DND-41 (cell line): ENCODE results near the gene PALD1.

Source experiments
- ATAC-seq: fragments of 200-7000 bp; cut with Tn5 transposase; 3 replicates; pipeline ENCODE4 v1.9.1; 2021; ENCODE audit warnings: low read depth; ENCODE audit not compliant: insufficient read depth
- DNase-seq: peaks from one replicate; pipeline ENCODE4 v3.0.0-alpha.2; 2020
- H2AFZ ChIP-seq: 2 replicates; pipeline ENCODE4 v1.6.0; 2012; ENCODE audit warnings: low read depth, low read length
- H3K27ac ChIP-seq: 2 replicates; pipeline ENCODE4 v1.5.1; 2012; ENCODE audit warnings: low read length, inconsistent platforms
- H3K27me3 ChIP-seq: fragments of 200-600 bp; sonication (generic); 2 replicates; pipeline ENCODE4 v1.6.0; 2012; ENCODE audit warnings: low read length, mild to moderate bottlenecking, inconsistent platforms; ENCODE audit not compliant: insufficient read depth, poor library complexity
- H3K36me3 ChIP-seq: 2 replicates; pipeline ENCODE4 v1.5.1; 2012; ENCODE audit warnings: low read length, inconsistent platforms; ENCODE audit not compliant: insufficient read depth
- H3K4me1 ChIP-seq: 2 replicates; pipeline ENCODE4 v1.5.1; 2012; ENCODE audit warnings: mild to moderate bottlenecking, low read length; ENCODE audit not compliant: insufficient read depth
- H3K4me2 ChIP-seq: 2 replicates; pipeline ENCODE4 v1.6.0; 2012; ENCODE audit warnings: mild to moderate bottlenecking, moderate library complexity, low read length, inconsistent platforms; ENCODE audit not compliant: insufficient read depth
- H3K4me3 ChIP-seq, 2 experiments: fragments of 200-600 bp in 1 of 2; shearing (Covaris generic) in 1 of 2; 2 replicates each; pipeline ENCODE4 v1.5.1; 2012 to 2016; ENCODE audit warnings: inconsistent platforms in 2 of 2, low read length in 2 of 2, mild to moderate bottlenecking in 2 of 2, low read depth in 1 of 2, moderate library complexity in 1 of 2
- H3K79me2 ChIP-seq: 2 replicates; pipeline ENCODE4 v1.6.0; 2012; ENCODE audit warnings: low read length, inconsistent platforms; ENCODE audit not compliant: insufficient read depth
- H3K9ac ChIP-seq: 2 replicates; pipeline ENCODE4 v1.6.0; 2012; ENCODE audit warnings: low read depth, mild to moderate bottlenecking, inconsistent platforms, low read length, moderate library complexity
- H3K9me3 ChIP-seq: 2 replicates; pipeline ENCODE4 v1.5.1; 2012; ENCODE audit warnings: low read length, moderate library complexity, mild to moderate bottlenecking, inconsistent platforms; ENCODE audit not compliant: insufficient read depth, severe bottlenecking
- H4K20me1 ChIP-seq: 2 replicates; pipeline ENCODE4 v1.6.0; 2012; ENCODE audit warnings: low read length; ENCODE audit not compliant: insufficient read depth
- EZH2 ChIP-seq: IDR thresholded peaks from 3 replicates; pipeline ENCODE4 v1.6.1; 2012; ENCODE audit warnings: borderline replicate concordance, low read depth, mild to moderate bottlenecking, moderate library complexity, low read length, inconsistent platforms; ENCODE audit not compliant: severe bottlenecking
- TF ChIP-seq, protein P1 (sequence below): IDR thresholded peaks from 2 replicates; pipeline ENCODE4 v1.5.1; 2012; ENCODE audit warnings: borderline replicate concordance, low read length, moderate library complexity, mild to moderate bottlenecking; ENCODE audit not compliant: poor library complexity, severe bottlenecking; ENCODE audit errors: extremely low read depth

Gene PALD1

DNA sequence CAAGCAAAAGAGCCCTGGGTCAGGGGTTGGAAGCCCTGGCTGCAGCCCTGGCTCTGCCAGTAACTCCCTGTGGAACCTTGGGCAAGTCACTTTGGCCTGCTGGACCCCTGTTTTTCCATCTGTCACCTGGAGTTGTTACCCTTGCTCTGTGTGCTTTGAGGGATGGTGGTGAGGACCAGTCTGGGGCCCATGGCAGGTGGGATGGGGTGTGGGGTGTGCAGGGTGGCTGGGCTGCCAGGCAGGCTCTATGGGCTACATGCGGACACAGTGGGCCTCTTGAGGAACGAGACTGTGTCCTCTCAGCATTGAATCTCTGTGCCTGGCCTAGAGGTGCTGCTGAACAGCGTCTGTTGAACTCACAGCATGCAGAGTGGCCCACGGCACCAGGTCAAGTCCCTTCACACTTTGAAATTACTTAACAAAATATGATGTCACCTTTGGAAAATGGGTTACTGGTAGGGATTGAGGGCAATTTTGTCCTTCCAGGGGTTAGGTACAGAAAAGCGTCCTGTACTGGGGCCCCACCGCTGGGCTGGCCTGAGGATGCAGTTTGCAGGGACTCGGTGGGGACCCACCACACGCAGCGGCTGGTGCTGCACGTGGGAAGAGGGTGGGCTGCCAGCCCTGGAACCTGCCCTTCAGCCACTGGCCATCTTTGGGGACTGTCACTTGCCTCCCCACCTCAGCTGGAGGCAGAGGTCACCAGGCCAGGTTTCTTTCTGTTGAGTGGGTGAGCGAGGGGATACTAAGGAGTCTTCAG is 78.7 kb downstream of the PALD1 start:
- TF ChIP-seq EZH2 = no peak
- TF ChIP-seq, protein P1, sequence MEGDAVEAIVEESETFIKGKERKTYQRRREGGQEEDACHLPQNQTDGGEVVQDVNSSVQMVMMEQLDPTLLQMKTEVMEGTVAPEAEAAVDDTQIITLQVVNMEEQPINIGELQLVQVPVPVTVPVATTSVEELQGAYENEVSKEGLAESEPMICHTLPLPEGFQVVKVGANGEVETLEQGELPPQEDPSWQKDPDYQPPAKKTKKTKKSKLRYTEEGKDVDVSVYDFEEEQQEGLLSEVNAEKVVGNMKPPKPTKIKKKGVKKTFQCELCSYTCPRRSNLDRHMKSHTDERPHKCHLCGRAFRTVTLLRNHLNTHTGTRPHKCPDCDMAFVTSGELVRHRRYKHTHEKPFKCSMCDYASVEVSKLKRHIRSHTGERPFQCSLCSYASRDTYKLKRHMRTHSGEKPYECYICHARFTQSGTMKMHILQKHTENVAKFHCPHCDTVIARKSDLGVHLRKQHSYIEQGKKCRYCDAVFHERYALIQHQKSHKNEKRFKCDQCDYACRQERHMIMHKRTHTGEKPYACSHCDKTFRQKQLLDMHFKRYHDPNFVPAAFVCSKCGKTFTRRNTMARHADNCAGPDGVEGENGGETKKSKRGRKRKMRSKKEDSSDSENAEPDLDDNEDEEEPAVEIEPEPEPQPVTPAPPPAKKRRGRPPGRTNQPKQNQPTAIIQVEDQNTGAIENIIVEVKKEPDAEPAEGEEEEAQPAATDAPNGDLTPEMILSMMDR = no peak
- H3K27ac ChIP-seq = no peak overlapping the region
- no peaks in the 10 kb centered on the region for H3K9me3 ChIP-seq
- no peak overlapping the region for H2AFZ ChIP-seq
- no peak overlapping the region for H3K4me3 ChIP-seq
- H3K4me2 ChIP-seq = no peak overlapping the region
- no peaks in the 10 kb centered on the region for H3K27me3 ChIP-seq
- H3K36me3 ChIP-seq = no peaks in the 10 kb centered on the region
- H3K4me1 ChIP-seq = peaks cover 10% of the 10 kb centered on the region
- H3K9ac ChIP-seq = no peak overlapping the region
- DNase-seq (no peak), ATAC-seq (no peak)
- H4K20me1 ChIP-seq = no peaks in the 10 kb centered on the region
- no peaks in the 10 kb centered on the region for H3K79me2 ChIP-seq

DNA sequence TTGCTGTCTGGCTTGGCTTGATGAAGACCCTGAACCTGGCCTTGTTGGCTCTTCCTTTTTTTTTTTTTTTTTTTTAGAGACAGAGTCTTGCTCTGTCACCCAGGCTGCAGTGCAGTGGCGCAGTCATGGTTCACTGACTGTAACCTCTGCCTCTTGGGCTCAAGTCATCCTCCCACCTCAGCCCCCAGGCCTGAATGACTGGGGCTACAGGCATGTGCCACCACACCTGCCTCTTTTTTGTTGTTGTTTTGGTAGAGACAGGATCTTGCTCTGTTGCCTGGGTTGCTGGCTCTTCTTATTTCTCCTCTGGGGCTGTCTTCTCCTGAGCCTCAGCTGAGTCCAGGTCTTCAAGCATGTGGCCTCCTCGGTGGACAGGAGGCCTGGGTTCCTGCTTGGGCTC is 79.3 kb downstream of the PALD1 start:
- Histone ChIP-seq H4K20me1 (no peaks in the 10 kb centered on the region), H3K4me2 (no peak overlapping the region), H3K9ac (no peak overlapping the region), H3K4me3 (no peak overlapping the region), H3K9me3 (no peaks in the 10 kb centered on the region), H2AFZ (no peak overlapping the region), H3K79me2 (no peaks in the 10 kb centered on the region), H3K4me1 (peaks cover 12% of the 10 kb centered on the region), H3K27ac (no peak overlapping the region), H3K36me3 (no peaks in the 10 kb centered on the region), H3K27me3 (no peaks in the 10 kb centered on the region)
- DNase-seq = no peak
- TF ChIP-seq, protein P1 = no peak
- no peak for TF ChIP-seq EZH2
- no peak for ATAC-seq

DNA sequence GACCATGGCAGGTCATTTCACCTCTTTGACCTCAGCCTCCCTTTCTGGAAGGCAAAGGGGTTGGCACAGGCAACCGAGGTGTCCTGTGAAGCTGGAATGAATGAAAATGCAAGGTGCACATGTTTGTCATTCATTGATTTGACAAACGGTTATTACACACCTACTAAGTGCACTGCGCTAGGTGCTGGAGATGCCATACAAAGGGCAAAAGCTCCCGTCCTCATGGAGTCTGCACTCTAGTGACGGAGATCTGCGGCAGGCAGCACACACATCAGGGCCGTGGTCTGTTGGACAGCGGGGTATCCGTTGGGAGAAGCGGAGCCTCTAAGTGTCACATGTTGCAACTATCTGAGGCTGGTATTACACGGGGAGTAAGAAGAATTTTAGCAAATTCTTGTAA is 79.7 kb downstream of the PALD1 start:
- no peak overlapping the region for H3K4me2 ChIP-seq
- H3K4me3 ChIP-seq = no peak overlapping the region
- DNase-seq (no peak), ATAC-seq (no peak)
- no peaks in the 10 kb centered on the region for H3K27me3 ChIP-seq
- H3K4me1 ChIP-seq = peaks cover 12% of the 10 kb centered on the region
- no peak overlapping the region for H2AFZ ChIP-seq
- H3K36me3 ChIP-seq = no peaks in the 10 kb centered on the region
- H3K27ac ChIP-seq = no peak overlapping the region
- no peaks in the 10 kb centered on the region for H4K20me1 ChIP-seq
- no peaks in the 10 kb centered on the region for H3K9me3 ChIP-seq
- no peaks in the 10 kb centered on the region for H3K79me2 ChIP-seq
- H3K9ac ChIP-seq = no peak overlapping the region
- TF ChIP-seq, protein P1 = no peak
- no peak for TF ChIP-seq EZH2
